GM21529 (cell line): ENCODE data around the gene NFKBIL1.
"Not testable (repeated sequence)": the region's sequence is repeated elsewhere in the genome, so short reads cannot be mapped to it uniquely, and the experiment has no call there.

Source experiments
- ATAC-seq: cut with Tn5 transposase; IDR thresholded peaks from one replicate; pipeline ENCODE4 v1.9.1; 2021; ENCODE audit not compliant: unreplicated experiment

NFKBIL1 gene

DNA sequence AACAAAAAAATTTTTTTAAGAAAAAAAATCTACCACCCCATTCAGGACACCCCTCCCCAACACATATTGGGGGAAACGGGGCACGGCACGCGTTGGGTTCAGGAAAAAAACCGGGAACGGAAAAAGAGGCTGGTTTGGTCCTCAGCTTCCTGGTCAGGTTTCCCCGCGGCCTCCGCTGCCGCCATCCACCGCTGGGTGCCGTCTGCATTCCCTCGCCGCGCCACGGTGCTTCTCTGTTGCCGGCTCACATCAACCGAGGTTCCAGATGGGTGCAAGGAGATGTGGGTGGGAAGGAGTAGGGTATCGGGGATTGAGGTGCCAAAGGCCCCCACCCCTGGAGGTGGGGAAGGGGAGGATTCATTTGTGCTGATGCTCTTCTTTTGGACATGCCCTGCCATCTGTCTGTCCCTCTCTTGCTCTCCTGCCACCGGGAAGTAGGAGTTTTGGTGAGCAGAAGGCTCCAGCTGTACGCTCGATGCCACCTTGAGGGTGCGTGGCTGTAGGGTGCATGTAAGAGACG, 12.8 kb upstream of the NFKBIL1 start:
- ATAC-seq: no peak

DNA sequence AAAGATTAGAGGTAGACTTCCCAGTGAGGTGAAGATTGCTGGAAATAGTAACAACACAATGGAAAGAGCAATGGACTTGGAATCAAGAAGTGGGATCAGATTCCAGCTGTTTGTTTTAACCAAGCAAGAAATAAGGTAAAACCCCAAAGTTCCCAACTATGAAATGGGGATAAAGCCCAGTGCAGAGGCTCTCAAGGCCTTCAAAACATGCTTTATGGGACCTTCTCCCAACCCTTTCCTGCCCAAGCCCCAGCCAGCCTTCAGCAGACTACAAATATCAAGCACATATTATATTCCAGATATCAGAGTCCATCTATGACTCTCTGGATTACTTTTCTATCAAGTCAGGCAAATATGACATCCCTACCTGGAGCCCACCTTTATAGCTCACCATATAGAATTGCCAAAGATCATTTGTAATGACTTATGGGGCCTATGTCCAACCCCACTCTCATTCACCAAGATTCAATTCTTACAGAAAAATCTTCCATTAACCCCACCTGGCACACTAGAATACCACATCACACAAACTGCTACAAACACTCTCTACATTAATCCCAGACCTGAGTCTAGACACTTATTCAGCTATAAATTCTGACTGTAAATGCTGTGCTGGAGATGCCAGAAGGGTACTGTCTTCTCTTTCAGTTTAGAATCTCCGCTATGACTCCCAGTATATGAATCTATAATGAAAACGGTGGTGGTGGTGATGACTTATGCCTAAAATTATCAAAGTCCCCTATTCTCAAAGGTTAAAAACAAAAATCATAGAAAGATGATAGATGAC, 11.7 kb upstream of the NFKBIL1 start:
- no peak for ATAC-seq

DNA sequence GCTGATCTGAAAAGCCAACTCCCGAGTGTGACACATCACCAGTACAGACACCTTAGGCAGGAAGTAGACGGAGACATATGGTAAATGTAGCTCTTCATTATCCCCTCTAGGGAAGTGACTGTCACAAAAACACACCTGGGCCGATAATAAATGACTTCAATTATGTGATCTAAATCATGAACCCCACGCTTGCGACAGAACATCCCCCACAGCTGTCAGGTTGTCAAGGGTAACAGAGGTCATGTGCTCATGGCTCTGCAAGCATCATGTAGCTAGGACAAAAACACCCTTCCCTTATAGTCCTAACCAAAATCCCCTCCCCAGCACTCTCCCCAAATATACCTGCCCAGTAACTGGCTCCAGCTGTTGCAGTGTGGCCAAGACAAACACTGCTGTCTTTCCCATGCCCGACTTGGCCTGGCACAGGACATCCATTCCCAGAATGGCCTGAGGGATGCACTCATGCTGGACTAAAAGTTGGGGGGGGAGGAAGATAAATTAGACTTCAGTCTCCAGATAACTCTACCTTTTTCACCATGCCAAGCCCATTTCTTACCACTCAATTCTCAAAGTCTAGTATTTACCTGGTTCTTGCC, 8.5 kb upstream of the NFKBIL1 start:
- ATAC-seq: no peak

DNA sequence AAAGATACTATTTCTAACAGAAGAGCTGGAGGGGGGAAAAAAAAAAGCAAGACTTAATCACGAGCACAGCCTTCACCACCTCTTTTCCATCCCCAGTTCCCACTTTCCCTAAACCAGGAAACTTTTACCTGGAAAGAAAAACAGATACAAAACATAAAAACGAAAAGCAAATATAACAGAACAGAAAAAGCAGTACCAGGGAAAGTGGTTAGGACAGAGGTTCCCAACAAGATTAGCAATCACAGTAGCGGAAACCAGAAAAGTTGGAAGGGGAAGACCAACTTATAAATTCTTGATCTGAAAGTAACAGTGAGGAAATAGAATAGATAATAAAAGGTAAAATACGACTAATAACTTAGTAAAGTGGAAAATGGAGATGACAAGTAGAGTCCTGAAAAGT, 6.8 kb upstream of the NFKBIL1 start:
- no peak for ATAC-seq

DNA sequence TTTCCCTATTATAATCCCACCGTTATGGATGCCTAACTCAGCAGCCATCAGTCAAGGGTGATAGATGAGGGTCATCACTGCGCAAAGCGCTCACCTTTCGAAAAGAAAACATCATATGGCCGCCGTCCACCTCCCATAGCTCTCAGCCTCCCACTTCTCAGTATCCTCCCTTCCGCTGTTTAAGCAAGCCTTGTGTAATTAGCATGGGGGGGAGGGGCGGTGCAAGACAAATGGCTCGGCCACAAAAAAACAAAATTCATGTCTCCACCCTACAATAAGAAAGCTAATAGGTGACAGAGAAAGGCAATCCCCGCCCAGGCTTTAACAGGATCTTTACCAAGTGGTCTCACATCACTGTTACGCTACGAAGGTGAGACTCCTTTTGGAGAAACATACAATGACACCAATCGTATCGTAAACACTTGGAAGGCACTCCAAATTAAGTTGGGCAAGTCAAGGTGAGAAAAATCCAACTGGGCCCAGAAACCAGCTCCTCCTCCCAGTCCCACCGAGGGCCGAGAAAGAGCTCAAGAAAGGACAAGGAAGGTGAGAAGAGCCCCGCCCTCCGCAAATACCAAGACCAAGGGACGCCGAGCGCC, 6.2 kb upstream of the NFKBIL1 start:
- no peak for ATAC-seq

DNA sequence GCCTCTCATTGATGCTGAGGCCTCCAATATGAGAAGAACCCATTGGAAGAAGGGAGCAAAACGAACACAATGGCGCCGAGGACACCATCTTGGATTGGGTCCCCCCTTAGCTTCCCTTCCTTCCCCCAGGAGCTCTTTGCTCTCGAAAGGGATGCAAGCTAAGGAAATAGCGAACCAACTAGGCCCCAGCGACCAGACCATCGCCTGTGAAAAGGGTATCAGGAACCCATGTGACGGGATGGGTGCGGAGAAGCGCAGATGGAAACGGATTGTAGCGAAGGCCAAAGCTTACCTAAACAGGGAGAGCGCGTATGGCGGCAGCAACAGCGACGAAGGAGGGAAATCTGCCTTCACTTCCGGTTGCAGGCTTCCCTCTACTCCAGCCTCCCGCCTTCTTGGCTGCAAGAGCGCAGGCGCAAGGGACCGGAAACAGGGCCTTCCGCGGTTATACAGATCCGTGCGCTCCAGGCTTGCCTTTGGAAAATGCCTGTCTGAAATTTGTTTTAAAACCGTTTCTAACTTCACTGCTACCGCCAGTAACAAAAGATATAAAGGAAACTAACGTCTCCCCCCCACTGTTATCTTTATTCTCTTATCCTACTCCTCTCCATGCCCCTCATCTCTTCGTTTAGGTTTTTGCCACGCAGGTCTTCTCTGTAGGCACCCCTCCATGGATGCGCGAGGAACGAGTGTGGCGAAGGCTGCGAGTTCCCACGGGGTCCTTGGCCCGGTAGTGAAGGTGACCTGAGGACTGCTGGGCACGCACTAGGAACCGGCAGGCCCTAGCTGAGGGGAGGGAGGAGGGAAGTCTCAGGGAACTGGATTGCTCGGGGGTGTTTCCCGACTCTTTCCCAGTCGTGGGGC, 5.5 kb upstream of the NFKBIL1 start, which contains the start of gene DDX39B:
DDX39B (minus strand) TSS at position 346 of the 864 bp plus-strand sequence. CDS start 1,471 bp downstream, outside the sequence.
- peak; percentile 59 for ATAC-seq

DNA sequence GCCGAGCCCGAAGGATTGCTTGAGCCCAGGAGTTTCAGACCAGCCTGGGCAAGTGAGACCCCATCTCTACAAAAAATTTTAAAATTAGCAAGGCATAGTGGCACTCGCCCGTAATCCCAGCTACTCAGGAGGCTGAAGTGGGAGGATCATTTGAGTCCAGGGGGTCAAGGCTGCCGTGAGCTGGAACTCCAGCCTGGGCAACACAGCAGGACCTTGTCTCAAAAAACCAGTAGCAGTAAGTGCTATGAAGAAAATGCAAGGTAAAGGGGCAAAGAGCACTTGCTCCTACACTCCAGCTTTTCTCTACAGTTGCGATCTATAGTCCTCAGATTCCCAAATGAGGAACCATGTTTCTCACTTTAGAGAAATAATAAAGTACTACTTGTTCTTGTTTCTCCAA, 3.8 kb upstream of the NFKBIL1 start:
- ATAC-seq: no peak

DNA sequence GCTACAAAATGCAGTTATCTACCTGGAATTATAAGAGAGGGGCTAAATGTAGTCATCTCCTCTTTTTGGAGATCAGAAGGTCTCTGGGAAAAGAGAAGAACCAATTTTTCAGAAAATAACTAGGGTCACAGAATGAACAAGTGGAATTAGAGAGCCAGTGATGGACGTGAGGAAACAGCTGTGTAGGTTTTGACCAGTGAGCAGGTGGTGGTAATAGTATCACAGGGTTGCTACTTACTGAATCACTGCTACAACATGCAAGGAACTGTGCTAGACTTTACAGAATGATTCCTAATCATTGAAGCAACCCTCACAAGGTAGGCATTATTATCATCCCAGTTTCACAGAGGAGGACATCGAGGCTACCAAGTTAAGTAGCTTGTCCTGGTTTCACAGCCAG, 2.7 kb upstream of the NFKBIL1 start:
- ATAC-seq: no peak

DNA sequence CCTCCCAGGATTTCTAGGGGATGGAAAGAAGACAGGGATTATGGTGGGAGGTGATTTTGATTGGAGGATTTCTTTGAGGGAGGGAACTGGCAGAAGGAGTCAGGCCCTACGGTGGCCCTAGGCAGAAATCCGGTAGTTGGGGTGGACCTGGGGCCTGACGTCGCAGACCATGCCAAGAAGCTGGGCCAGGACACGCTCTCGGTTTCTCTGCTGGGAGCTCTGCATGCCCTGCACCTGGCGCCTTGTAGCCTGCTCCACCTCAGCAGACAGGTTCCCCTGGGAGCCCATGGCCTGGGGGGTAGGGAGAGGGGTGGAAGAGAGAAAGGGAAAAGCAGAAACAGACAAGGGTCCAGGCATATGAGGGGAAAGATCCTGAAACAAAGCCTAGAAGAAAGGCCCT, 2.1 kb upstream of the NFKBIL1 start:
- ATAC-seq: no peak

DNA sequence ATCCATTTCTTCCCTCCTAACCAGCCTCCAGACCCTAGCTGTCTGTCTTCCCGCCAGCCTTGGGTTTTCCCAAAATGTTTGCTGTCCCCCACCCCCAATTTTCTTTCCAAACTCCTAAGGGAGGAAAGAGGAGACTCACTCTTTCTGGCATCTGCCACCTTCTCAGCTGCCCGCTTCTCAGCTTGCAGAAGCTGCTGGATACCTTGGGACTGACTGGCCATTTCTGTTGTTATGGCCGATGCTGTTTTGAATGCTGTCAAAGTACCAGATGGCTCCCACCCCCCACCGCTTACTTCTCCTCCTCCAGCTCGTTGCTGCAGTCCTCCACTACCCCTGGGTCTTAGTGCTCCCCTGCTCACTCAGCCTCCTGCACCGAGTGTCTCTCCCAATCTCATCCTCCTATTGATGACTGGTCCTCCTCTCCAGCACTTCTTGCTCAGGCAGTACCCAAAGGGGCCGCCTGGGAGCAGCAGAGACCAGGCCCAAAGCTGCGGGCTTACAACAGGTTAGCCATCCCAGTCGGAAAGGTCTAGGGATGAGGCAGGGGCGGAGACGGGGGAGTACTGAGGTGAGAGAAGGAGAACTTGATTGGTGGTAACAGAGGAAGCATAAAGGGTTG, 960 bp upstream of the NFKBIL1 start, which contains the start of gene ATP6V1G2:
ATP6V1G2 (minus strand) TSS at position 270 of the 619 bp plus-strand sequence; CDS start at position 221, 49 bp downstream.
- peak; percentile 47 for ATAC-seq

DNA sequence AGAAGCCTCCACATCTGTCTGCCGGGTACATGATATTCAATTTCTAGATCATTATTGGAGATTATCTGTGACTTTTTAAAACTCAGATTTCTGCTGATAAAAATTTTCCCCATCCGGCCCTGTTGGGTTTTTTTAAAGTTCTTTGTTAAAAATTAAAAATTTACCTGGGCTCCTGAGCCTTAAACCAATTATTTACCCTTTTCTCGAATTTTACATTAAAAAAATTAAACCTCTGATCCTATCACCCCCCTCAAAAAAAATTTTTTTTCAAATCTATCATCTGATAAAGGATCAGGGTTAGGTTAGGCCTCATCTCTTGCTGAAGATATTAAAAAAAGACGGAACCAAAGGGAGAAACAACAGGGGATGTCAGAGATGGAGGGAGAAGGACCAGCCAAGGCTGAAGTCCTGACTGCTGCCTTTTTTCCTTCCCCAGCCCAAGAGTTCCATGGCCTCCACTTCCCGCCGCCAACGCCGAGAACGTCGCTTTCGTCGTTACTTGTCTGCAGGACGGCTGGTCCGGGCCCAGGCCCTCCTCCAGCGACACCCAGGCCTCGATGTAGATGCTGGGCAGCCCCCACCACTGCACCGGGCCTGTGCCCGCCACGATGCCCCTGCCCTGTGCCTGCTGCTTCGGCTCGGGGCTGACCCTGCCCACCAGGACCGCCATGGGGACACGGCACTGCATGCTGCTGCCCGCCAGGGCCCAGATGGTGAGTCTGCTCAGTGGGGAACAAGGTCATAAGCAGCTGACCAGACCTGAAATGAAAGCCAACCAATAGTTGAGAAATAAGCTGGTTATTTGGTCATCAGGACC, 527 bp downstream of the NFKBIL1 start:
- ATAC-seq: no peak

DNA sequence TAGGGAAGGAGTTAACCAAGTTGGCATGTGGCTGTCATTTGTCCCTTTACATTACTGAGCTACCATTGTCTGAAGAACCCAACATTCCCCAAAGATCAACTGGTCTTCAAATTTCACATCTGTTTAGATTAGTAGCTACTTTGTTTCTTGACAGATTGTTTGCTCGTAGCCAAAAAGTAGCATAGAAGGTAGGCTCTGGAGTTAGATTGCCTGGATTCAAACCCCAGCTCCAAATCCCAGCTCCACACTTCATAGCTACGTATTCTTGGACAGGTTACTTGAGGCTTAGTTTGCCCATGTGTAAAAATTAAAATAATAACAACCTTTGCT, 1.1 kb downstream of the NFKBIL1 start:
- ATAC-seq: no peak

DNA sequence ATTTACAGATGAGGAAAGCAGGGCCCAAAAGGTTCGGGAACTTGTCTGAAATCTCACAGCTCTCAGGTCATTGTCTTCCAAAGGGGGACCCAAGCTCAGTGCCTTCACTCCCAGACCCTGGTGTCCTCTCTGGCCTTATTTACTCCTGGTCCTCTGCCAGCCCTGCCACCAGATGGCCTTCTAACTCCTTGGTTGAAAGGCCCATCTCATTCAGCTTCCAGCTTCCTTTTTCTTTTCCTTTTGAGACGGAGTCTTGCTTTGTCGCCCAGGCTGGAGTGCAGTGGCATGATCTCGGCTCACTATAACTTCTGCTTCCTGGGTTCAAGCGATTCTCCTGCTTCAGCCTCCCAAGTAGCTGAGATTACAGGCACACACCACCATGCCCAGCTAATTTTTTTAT, 4.0 kb downstream of the NFKBIL1 start:
- not testable (repeated sequence) for ATAC-seq

DNA sequence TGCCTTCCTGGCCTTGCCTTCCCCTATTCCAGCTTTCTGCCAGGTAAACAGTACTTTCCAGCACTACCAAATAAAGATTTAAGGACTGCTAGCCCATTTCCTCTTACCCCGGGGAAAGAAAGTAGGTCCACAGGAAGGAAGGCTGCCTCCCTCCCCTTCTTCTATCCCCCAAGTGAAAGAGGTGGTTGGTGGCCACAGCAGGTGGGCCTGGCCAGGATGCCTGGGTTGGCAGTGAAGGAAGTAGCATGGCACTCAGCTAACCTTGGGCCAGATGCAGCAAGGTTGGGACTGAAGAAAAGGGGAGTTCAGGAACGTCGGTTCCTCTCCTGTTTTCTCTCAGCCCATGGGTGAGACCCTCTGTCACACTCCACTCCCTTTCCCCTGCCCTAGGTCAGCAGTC, 8.9 kb downstream of the NFKBIL1 start:
- ATAC-seq: no peak

DNA sequence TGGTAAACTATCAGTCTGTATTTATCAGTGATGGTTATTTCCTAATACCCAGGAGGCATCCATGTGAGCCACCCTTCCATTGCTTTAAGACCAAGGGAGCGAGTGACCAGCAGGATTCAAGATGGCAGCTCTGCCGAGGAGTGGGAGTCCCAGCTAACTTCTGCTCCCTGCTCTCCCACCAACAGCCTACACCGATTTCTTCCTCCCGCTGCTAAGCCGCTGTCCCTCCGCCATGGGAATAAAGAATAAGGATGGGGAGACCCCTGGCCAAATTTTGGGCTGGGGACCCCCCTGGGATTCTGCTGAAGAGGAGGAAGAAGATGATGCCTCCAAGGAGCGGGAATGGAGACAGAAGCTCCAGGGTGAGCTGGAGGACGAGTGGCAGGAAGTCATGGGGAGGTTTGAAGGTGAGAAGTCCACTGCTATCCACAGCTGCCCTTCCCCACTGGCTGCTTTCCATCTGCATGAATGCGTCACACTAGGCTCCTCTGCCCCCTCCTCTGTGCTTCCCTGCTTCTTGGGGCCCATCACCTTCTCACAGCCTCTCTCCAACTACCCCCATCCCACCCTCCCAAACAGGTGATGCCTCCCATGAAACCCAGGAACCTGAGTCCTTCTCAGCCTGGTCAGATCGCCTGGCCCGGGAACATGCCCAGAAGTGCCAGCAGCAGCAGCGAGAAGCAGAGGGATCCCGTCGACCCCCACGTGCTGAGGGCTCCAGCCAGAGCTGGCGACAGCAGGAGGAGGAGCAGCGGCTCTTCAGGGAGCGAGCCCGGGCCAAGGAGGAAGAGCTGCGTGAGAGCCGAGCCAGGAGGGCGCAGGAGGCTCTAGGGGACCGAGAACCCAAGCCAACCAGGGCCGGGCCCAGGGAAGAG, 10.3 kb downstream of the NFKBIL1 start:
- no peak for ATAC-seq

DNA sequence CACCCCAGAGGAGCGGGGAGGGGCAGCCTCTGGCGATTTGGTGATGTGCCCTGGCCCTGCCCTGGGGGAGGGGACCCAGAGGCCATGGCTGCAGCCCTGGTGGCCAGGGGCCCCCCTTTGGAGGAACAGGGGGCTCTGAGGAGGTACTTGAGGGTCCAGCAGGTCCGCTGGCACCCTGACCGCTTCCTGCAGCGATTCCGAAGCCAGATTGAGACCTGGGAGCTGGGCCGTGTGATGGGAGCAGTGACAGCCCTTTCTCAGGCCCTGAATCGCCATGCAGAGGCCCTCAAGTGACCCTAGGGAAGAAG, 10.9 kb downstream of the NFKBIL1 start:
- ATAC-seq: no peak

DNA sequence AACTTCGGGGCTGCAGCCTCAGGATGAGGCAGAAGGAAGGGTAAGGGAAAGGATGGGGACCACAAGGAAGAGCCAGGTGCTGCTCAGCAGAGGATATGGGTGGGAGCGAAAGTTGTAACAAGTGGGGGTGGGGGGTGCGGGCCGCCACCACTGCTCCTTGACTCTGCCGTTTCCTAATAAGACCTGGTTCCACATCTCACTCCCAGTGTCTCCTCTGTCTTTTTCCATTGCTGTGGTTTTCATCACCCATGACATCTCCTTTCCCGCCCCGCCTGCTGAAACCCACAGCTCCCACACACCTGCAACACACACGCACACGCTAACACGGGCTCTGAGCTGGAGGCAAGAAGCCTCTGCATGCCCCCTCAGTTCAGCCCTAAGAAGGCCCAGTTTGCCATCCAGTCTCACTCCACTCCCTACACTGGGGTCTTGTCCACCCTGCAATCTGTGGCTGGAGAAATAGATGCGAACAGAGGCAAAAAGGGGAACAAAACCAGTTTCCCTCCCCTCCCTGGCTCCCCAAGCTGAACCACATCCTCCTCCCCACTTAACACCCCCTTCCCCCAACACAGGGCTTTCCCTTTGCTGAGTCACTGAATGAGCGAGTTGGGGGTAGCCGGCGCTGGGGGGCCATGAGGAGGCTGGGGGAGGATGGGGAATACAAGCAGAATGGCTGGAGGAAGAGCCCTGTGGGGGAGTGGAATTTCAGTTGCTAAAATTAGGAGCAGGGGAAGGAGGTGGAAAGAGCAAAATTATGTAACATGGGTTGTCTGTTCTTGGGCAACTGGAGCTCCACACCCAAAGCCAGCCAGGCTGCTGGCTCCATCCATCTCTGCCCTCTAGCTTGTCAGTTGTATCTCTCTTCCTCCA, 11.5 kb downstream of the NFKBIL1 start:
- ATAC-seq: no peak

DNA sequence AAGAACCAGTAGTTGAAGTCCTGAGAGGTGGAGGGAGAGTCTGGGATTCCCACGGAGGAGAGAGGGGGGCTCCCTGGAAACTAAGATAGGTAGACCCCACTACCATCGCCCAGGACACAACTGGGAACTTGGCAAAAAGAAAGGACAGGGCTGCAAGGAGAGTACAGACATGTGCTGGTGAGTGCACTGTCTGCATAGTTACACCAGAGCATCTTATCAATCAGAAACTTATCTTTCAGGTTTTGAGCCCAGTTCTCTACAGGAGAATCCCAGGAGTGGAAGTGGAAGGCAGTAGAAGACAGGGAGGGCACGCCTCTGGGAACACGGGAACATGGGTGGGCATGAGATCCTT, 12.2 kb downstream of the NFKBIL1 start:
- peak; percentile 2 for ATAC-seq
